ENCODE data around the gene CERCAM.
"Not testable (repeated sequence)": the region's sequence is repeated elsewhere in the genome, so short reads cannot be mapped to it uniquely, and the experiment has no call there.

Gene CERCAM

GRCh38 chr9:128438343-128439109 lies 17.9 kb downstream of the CERCAM start:
- TF ChIP-seq CTCF (IDR thresholded peaks at IDR 0.05; ENCODE audit: low read depth, low read length, missing control alignments) = peak; percentile 93
- in situ Hi-C loops (cut with HindIII; ENCODE audit: low sequenced_read_pairs) = no loop called here
- no peak overlapping the region for H3K4me3 ChIP-seq (ENCODE audit: low read depth, low read length)
- DNase-seq (ENCODE audit: low read depth) = peak; percentile 52

- DNase-seq (ENCODE audit: low read depth) = no peak
- H3K4me3 ChIP-seq (ENCODE audit: low read depth, low read length) = no peak overlapping the region
- no peak for TF ChIP-seq CTCF (IDR thresholded peaks at IDR 0.05; ENCODE audit: low read depth, low read length, missing control alignments)
- in situ Hi-C loops (cut with HindIII; ENCODE audit: low sequenced_read_pairs) = no loop called here
Observed at GRCh38 chr9:128439273-128439672, 18.6 kb downstream of the CERCAM start.

- TF ChIP-seq CTCF (IDR thresholded peaks at IDR 0.05; ENCODE audit: low read depth, low read length, missing control alignments) = no peak
- in situ Hi-C loops (cut with HindIII; ENCODE audit: low sequenced_read_pairs) = no loop called here
- no peak overlapping the region for H3K4me3 ChIP-seq (ENCODE audit: low read depth, low read length)
- no peak for DNase-seq (ENCODE audit: low read depth)
Observed at GRCh38 chr9:128442150-128442549, 21.5 kb downstream of the CERCAM start.

GRCh38 chr9:128446505-128446904 lies 25.8 kb downstream of the CERCAM start:
- DNase-seq (ENCODE audit: low read depth); in situ Hi-C loops (cut with HindIII; ENCODE audit: low sequenced_read_pairs); H3K4me3 ChIP-seq (ENCODE audit: low read depth, low read length): not testable (repeated sequence)

GRCh38 chr9:128448746-128449145 lies 28.1 kb downstream of the CERCAM start:
- no peak for TF ChIP-seq CTCF (IDR thresholded peaks at IDR 0.05; ENCODE audit: low read depth, low read length, missing control alignments)
- H3K4me3 ChIP-seq (ENCODE audit: low read depth, low read length) = no peak overlapping the region
- in situ Hi-C loops (cut with HindIII; ENCODE audit: low sequenced_read_pairs) = no loop called here
- no peak for DNase-seq (ENCODE audit: low read depth)

- no peak for DNase-seq (ENCODE audit: low read depth)
- no peak overlapping the region for H3K4me3 ChIP-seq (ENCODE audit: low read depth, low read length)
- no peak for TF ChIP-seq CTCF (IDR thresholded peaks at IDR 0.05; ENCODE audit: low read depth, low read length, missing control alignments)
- in situ Hi-C loops (cut with HindIII; ENCODE audit: low sequenced_read_pairs) = no loop called here
Observed at GRCh38 chr9:128454991-128455390, 34.3 kb downstream of the CERCAM start.

- DNase-seq (ENCODE audit: low read depth) = peak; percentile 88
- H3K4me3 ChIP-seq (ENCODE audit: low read depth, low read length) = peak within 1 kb of the TSS; percentile 83
- no peak for TF ChIP-seq CTCF (IDR thresholded peaks at IDR 0.05; ENCODE audit: low read depth, low read length, missing control alignments)
- in situ Hi-C loops (cut with HindIII; ENCODE audit: low sequenced_read_pairs) = no loop called here
Observed at GRCh38 chr9:128455849-128456612, 35.4 kb downstream of the CERCAM start, which contains the start of gene ODF2. Gene ODF2, plus strand, starts transcription at chr9:128456006. Its CDS starts 86 bp downstream, at chr9:128456092.
